ENCODE results near the gene PAX6.
A peak's percentile ranks its signal among the peaks of the same experiment; 100 is the strongest.

Gene PAX6

GRCh38 chr11:31822927-31823643 lies 12.0 kb upstream of the PAX6 start:
- no peak for DNase-seq

GRCh38 chr11:31822175-31822926 lies 11.2 kb upstream of the PAX6 start:
- DNase-seq: no peak

- no peak for DNase-seq
Observed at GRCh38 chr11:31821766-31822165, 10.6 kb upstream of the PAX6 start.

GRCh38 chr11:31821235-31821764 lies 10.2 kb upstream of the PAX6 start:
- DNase-seq: no peak

- no peak for DNase-seq
Observed at GRCh38 chr11:31820438-31820818, 9.3 kb upstream of the PAX6 start.

GRCh38 chr11:31819621-31820437 lies 8.7 kb upstream of the PAX6 start:
- DNase-seq: no peak

- no peak for DNase-seq
Observed at GRCh38 chr11:31818874-31819331, 7.8 kb upstream of the PAX6 start.

GRCh38 chr11:31818425-31818755 lies 7.3 kb upstream of the PAX6 start:
- DNase-seq: no peak

- peak in 21 of 56 donors; percentile 20 to 78 (median 40) for DNase-seq
Observed at GRCh38 chr11:31817621-31818424, 6.7 kb upstream of the PAX6 start.

- no peak for DNase-seq
Observed at GRCh38 chr11:31817054-31817620, 6.0 kb upstream of the PAX6 start.

- no peak for DNase-seq
Observed at GRCh38 chr11:31816468-31817053, 5.4 kb upstream of the PAX6 start.

GRCh38 chr11:31815711-31816467 lies 4.8 kb upstream of the PAX6 start:
- peak in 1 of 56 donors; percentile 41 for DNase-seq

- DNase-seq: peak in 5 of 56 donors; percentile 28 to 44 (median 34)
Observed at GRCh38 chr11:31814176-31814868, 3.2 kb upstream of the PAX6 start.

GRCh38 chr11:31813391-31814175 lies 2.5 kb upstream of the PAX6 start:
- peak in 4 of 56 donors; percentile 38 to 59 (median 54) for DNase-seq

- peak in 2 of 56 donors; percentile 23 to 40 for DNase-seq
Observed at GRCh38 chr11:31812383-31813381, 1.6 kb upstream of the PAX6 start.

Measured in nucleus accumbens (tissue), 56 donors.